Measurements from ENCODE around the gene ABLIM2.

DNA sequence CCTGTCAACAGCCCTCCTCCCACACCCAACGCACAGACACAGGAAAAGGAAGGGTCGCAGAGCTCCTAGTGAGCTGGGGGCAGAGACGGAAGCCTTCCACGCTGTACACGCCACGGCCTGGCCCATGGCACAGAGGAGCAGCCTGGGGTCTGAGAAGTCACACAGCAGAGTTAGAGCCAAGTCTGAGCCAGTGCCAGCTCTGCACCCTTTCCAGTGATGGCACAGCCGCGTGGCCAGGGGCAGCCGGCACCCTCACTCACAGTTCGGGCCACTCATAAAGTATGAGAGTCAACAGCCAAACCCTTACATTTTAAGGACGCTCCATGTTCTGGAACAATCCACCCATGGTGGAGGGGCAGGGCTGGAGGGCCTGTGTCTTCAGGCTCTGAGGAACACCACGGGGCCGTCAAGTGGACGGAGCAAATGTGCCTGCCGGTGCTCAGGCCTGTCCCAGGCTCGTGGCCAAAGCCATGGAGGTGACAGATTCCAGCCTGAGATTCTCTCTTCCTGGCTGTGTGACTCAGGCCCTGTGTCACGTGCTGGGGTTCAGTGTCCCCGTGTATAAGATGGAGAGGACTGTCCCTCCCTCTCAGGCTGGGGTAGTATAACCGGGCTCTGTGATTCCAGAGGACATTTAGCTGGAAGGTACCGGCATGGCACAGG is 91.2 kb downstream of the ABLIM2 start:
- TF ChIP-seq CHD2 (IDR thresholded peaks at IDR 0.05; ENCODE audit: low read length) (no peak), BACH1 (IDR thresholded peaks at IDR 0.05; ENCODE audit: low read length) (no peak), POLR2A (IDR thresholded peaks at IDR 0.05; ENCODE audit: control extremely low read depth in 1 of 2, low read depth in 2 of 2, low read length in 2 of 2) (no peak)
- TF ChIP-seq, protein P1, sequence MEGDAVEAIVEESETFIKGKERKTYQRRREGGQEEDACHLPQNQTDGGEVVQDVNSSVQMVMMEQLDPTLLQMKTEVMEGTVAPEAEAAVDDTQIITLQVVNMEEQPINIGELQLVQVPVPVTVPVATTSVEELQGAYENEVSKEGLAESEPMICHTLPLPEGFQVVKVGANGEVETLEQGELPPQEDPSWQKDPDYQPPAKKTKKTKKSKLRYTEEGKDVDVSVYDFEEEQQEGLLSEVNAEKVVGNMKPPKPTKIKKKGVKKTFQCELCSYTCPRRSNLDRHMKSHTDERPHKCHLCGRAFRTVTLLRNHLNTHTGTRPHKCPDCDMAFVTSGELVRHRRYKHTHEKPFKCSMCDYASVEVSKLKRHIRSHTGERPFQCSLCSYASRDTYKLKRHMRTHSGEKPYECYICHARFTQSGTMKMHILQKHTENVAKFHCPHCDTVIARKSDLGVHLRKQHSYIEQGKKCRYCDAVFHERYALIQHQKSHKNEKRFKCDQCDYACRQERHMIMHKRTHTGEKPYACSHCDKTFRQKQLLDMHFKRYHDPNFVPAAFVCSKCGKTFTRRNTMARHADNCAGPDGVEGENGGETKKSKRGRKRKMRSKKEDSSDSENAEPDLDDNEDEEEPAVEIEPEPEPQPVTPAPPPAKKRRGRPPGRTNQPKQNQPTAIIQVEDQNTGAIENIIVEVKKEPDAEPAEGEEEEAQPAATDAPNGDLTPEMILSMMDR (IDR thresholded peaks at IDR 0.05; ENCODE audit: control extremely low read depth in 1 of 3, insufficient read depth in 1 of 3, low read depth in 1 of 3, low read length in 3 of 3) = no peak

Measured in H1 (cell line).